ENCODE measurements around the gene CLDN9.

The CLDN9 gene

DNA sequence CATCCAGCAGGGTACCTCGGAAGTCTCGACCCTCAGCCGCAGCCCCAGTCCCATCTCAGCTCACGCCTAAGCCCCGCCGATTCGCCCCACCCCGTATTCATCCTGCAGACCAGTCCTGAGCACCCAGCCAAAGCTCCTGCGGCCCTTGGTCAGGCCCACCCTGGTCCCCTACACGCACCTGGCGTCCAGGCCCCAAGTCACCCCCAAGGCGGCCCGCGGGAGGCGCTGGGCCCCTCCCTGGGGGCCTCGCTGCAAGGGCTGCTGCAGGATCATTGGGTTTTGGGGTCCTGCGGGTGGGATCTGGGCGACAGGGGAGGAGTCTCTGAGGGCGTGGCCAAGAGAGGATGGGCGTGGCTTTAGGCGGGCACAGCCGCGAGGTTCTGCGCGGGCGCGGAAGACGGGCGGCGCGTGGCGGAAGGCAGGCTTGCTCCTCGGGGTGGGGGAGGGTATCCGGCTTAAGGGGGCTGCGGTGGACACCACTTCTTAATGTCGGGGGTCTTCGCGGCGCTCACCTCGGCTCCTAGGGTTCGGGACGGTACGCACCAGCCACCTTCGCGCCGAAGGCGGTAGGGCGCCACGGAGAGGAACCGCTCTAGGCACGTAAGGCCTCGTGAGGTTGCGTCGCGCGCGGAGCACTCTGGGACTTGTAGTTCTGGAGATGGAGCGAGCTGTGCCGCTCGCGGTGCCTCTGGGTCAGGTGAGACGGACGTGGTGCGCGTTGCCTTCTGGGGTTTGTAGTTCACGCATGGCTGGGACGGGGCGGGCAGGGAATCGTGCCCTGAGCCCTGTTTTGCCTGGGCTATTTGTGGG is 11.2 kb downstream of the CLDN9 start, which contains the start of the genes HCFC1R1 and THOC6:
Gene HCFC1R1 (minus strand): TSS at position 274 of the 810 bp plus-strand sequence. CDS start 1 bp downstream, at position 273.
Gene THOC6 (plus strand): TSS at position 367 of the 810 bp plus-strand sequence. CDS start 292 bp downstream, at position 659.
- TF ChIP-seq TAF1 (IDR thresholded peaks at IDR 0.05; ENCODE audit: borderline replicate concordance, insufficient read depth, low read length) (0 out of 2 replicates have a peak, but pooled peaks have one; percentile 42), SIN3A (IDR thresholded peaks at IDR 0.05; ENCODE audit: borderline replicate concordance, insufficient read depth, low read length) (peak; percentile 20; the same call in 1 of the 2 replicates), POLR2AphosphoS5 (IDR thresholded peaks at IDR 0.05; ENCODE audit: low read depth, low read length) (peak; percentile 82), FOXP2 (optimal IDR thresholded peaks at IDR 0.05; ENCODE audit: borderline replicate concordance, extremely low read depth, extremely low read length, insufficient read depth) (no peak)
- TF ChIP-seq, protein P1, sequence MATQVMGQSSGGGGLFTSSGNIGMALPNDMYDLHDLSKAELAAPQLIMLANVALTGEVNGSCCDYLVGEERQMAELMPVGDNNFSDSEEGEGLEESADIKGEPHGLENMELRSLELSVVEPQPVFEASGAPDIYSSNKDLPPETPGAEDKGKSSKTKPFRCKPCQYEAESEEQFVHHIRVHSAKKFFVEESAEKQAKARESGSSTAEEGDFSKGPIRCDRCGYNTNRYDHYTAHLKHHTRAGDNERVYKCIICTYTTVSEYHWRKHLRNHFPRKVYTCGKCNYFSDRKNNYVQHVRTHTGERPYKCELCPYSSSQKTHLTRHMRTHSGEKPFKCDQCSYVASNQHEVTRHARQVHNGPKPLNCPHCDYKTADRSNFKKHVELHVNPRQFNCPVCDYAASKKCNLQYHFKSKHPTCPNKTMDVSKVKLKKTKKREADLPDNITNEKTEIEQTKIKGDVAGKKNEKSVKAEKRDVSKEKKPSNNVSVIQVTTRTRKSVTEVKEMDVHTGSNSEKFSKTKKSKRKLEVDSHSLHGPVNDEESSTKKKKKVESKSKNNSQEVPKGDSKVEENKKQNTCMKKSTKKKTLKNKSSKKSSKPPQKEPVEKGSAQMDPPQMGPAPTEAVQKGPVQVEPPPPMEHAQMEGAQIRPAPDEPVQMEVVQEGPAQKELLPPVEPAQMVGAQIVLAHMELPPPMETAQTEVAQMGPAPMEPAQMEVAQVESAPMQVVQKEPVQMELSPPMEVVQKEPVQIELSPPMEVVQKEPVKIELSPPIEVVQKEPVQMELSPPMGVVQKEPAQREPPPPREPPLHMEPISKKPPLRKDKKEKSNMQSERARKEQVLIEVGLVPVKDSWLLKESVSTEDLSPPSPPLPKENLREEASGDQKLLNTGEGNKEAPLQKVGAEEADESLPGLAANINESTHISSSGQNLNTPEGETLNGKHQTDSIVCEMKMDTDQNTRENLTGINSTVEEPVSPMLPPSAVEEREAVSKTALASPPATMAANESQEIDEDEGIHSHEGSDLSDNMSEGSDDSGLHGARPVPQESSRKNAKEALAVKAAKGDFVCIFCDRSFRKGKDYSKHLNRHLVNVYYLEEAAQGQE (IDR thresholded peaks at IDR 0.05; ENCODE audit: insufficient read depth in 1 of 2, low read depth in 2 of 2, low read length in 2 of 2): no peak

DNA sequence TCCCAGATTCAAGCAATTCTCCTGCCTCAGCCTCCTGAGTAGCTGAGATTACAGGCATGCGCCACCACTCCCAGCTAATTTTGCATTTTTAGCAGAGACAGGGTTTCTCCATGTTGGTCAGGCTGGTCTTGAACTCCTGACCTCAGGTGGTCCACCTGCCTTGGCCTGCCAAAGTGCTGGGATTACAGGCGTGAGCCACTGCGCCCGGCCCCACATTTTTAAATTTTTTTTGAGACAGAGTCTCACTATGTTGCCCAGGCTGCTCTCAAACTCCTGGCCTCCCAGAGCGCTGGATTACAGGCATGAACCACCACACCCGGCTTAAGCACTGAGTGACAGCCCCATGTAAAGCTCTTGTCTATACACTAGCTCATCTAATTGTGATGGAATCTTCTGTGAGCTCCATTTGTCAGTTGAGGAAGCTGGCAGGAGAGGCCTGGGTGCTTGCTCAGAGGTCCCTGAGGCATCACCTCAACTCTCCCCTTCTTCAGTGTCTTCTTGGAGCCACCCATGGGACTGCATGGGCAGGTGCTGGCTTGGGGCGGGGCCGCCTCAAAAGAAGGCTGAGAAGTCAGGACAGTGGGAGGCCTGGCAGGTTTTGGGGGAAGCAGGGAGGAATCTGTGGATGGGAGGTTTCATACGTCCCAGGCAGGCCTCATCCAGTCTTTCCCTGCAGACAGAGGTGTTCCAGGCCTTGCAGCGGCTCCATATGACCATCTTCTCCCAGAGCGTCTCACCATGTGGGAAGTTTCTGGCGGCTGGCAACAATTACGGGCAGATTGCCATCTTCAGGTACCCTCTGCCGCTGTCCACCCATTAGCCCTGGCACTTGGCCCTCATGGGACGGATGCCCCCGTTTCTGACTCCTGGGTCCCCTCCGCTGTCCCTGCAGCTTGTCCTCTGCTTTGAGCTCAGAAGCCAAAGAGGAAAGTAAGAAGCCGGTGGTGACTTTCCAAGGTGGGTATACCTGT is 12.6 kb downstream of the CLDN9 start:
- TF ChIP-seq TAF1 (IDR thresholded peaks at IDR 0.05; ENCODE audit: borderline replicate concordance, insufficient read depth, low read length): no peak
- no peak for TF ChIP-seq SIN3A (IDR thresholded peaks at IDR 0.05; ENCODE audit: borderline replicate concordance, insufficient read depth, low read length)
- no peak for TF ChIP-seq POLR2AphosphoS5 (IDR thresholded peaks at IDR 0.05; ENCODE audit: low read depth, low read length)

DNA sequence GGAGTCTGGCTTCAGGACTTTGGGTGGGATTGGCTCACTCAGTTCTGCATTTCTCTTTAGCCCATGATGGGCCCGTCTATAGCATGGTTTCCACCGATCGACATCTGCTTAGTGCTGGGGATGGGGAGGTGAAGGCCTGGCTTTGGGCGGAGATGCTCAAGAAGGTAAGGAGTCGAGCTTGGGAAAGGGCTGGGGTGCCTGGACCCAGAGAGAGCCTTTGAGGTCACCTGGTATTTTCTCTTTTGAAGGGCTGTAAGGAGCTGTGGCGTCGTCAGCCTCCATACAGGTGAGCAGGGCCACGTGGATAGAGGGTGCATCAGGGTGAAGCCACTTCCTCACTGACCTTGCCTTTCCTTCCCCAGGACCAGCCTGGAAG is 13.3 kb downstream of the CLDN9 start:
- no peak for TF ChIP-seq FOXP2 (optimal IDR thresholded peaks at IDR 0.05; ENCODE audit: borderline replicate concordance, extremely low read depth, extremely low read length, insufficient read depth)

DNA sequence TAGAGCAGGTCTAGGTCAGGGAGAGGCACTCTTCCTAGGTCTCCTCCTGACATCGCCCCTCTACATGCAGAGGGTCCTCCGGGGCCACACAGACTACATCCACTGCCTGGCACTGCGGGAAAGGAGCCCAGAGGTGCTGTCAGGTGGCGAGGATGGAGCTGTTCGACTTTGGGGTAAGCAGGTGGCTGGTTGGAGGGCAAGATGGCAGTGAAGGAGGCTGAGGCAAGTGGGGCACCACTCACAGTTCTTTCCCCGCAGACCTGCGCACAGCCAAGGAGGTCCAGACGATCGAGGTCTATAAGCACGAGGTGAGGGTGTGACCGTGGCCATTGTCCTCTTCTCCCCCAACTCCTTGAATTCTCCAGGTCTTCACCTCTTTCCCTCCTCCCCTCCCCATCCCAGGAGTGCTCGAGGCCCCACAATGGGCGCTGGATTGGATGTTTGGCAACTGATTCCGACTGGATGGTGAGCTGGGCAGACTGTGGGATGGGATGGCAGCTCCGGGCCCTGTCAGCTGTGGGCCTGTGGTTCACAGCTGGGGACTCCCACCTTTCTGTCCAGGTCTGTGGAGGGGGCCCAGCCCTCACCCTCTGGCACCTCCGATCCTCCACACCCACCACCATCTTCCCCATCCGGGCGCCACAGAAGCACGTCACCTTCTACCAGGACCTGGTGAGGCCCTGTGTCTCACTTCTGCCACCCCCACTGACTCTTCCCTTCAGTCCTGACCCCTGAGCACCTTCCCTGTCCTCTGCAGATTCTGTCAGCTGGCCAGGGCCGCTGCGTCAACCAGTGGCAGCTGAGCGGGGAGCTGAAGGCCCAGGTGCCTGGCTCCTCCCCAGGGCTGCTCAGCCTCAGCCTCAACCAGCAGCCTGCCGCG is 14.1 kb downstream of the CLDN9 start:
- TF ChIP-seq FOXP2 (optimal IDR thresholded peaks at IDR 0.05; ENCODE audit: borderline replicate concordance, extremely low read depth, extremely low read length, insufficient read depth): no peak

DNA sequence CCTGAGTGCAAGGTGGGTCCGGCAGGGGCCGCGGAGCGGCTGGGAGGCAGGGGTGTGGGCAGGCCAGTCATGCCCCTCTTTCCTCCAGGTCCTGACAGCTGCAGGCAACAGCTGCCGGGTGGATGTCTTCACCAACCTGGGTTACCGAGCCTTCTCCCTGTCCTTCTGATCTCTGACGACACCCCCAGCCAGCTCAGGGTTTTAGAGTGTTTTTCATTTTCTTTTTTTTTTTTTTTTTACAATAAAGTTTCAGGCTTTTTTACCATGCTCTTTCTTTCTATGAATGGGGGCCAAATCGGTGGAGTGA is 14.7 kb downstream of the CLDN9 start:
- TF ChIP-seq SIN3A (IDR thresholded peaks at IDR 0.05; ENCODE audit: borderline replicate concordance, insufficient read depth, low read length): no peak
- TF ChIP-seq FOXP2 (optimal IDR thresholded peaks at IDR 0.05; ENCODE audit: borderline replicate concordance, extremely low read depth, extremely low read length, insufficient read depth): no peak
- TF ChIP-seq, protein P1 (IDR thresholded peaks at IDR 0.05; ENCODE audit: insufficient read depth in 1 of 2, low read depth in 2 of 2, low read length in 2 of 2): no peak
- TF ChIP-seq TAF1 (IDR thresholded peaks at IDR 0.05; ENCODE audit: borderline replicate concordance, insufficient read depth, low read length): no peak
- TF ChIP-seq POLR2AphosphoS5 (IDR thresholded peaks at IDR 0.05; ENCODE audit: low read depth, low read length): no peak

DNA sequence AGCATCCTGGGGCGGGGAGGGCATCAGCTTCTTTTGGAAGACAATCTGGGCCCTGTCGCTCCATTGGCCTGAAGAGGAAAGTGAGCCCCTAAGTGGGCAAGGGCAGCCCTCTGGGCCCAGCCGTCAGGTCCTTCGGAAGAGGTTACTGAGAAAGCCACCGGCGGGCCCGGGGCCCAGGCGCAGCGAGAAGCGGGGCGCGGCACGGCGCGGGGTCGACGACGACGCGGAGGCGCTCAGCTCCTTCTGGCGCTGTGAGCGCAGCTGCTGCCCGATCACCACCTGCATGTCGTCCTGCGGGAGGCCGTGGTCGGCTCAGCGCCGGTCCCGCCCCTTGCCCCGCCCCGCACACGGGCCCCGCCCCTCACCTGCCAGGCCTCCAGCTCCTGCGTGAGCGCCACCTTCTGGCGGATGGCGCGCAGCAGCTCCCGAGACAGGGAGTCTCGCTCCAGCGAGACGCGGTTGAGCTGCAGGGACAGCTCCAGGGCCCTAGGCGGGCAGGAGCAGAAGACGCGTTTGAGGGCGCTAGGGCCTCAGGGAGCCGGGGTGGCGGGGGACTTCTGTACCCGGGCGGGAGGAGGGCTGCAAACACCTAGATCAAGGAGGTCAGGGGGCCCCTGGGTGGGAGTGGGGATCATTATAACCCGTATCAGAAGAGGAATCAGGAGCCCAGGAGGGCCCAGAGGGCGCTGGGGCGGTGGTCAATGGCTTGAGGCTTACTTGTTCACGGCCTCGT is 15.4 kb downstream of the CLDN9 start:
- TF ChIP-seq FOXP2 (optimal IDR thresholded peaks at IDR 0.05; ENCODE audit: borderline replicate concordance, extremely low read depth, extremely low read length, insufficient read depth) (no peak), SIN3A (IDR thresholded peaks at IDR 0.05; ENCODE audit: borderline replicate concordance, insufficient read depth, low read length) (no peak), TAF1 (IDR thresholded peaks at IDR 0.05; ENCODE audit: borderline replicate concordance, insufficient read depth, low read length) (no peak), POLR2AphosphoS5 (IDR thresholded peaks at IDR 0.05; ENCODE audit: low read depth, low read length) (0 out of 2 replicates have a peak, but pooled peaks have one; percentile 46)
- TF ChIP-seq, protein P1 (IDR thresholded peaks at IDR 0.05; ENCODE audit: insufficient read depth in 1 of 2, low read depth in 2 of 2, low read length in 2 of 2): no peak

All from PFSK-1 (cell line).